GM19397 (cell line): ENCODE data around the gene CPED1.
"Not testable (repeated sequence)": the region's sequence is repeated elsewhere in the genome, so short reads cannot be mapped to it uniquely, and the experiment has no call there.

ENCODE experiments used
- ATAC-seq: cut with Tn5 transposase; IDR thresholded peaks from one replicate; pipeline ENCODE4 v1.9.1; 2021; ENCODE audit warnings: mild to moderate bottlenecking, moderate library complexity; ENCODE audit not compliant: unreplicated experiment

CPED1 gene

GRCh38 chr7:121036776-121037175 lies 48.3 kb downstream of the CPED1 start:
- not testable (repeated sequence) for ATAC-seq

- not testable (repeated sequence) for ATAC-seq
Measured at GRCh38 chr7:121037329-121037728, 48.8 kb downstream of the CPED1 start.

DNA sequence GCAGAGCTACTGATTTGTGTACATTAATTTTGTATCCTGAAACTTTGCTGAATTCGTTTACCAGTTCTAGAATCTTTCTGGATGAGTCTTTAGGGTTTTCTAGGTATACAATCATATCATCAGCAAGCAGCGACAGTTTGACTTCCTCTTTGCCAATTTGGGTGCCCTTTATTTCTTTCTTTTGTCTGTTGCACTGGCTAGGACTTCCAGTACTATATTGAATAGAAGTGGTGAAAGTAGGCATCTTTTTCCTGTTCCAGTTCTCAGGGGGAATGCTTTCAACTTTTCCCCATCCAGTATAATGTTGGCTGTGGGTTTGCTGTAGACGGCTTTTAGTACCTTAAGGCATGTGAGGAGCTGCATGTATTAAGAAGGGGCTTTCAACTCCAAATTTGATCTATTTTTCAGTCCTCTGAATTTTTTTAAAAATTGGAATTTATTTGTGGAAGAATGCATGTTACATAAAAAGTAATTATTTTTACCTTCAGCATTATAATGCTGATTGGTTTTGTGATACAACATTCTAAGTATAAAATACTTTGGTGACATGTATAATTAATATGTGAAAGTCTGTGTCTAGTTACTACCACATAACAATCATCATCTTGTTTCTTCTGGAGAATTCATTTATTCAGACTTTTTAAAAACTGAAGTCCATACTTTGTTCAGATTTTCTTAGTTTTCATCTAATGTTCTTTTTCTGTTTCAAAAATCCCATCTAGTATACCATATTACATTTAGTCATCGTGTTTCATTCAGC lies 49.6 kb downstream of the CPED1 start:
- ATAC-seq: no peak

GRCh38 chr7:121038717-121039509 lies 50.4 kb downstream of the CPED1 start:
- no peak for ATAC-seq

GRCh38 chr7:121039510-121039822 lies 51.0 kb downstream of the CPED1 start:
- ATAC-seq: no peak

- ATAC-seq: no peak
Measured at GRCh38 chr7:121039994-121040393, 51.5 kb downstream of the CPED1 start.

DNA sequence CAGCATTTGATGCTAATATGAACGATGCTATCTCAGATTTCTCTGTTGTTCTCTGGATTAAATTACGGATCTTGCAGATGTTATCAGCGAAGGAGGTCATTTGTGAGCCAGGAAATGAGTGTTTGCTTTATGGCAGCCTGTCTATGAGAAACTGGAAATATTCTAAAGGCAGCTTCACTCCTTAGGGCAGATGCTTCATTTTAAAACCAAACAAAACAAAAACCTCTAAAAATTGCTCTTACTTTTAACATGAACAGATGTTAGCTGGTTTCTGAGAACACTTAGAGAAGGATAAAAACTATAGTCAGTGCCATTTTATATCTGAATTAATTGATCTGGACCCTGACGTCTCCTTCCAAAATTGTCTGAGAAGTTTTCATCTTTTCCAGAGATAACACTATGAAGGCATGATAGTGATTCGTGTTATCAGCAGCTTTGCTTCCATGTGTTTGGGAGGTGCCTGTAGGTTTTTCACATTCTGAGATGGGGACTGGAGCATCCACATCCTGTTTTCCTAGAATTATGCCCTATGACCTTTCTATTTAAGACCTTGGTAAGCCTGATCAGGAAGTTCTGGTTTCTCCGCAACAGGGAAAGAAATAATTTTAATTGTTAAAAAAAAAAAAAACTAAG lies 53.1 kb downstream of the CPED1 start:
- ATAC-seq: no peak

DNA sequence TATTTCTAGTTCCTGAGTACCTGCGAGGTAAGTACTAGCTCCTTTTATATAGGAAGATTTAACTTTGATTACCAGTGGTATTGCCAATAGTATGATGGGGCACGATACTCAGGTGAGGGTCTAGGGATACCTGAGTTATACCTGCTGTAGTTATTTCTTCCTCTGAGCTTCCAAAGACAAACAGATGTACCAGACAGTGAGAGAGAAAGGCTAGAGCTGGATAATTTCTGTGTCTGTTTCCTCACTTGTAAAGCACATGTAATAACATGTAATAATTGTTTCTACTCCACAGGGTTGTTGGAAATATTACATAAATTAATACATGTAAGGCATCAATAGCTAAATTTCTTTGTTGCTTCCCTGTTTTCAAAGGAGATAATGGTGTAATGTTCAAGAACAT lies 53.7 kb downstream of the CPED1 start:
- ATAC-seq: no peak

DNA sequence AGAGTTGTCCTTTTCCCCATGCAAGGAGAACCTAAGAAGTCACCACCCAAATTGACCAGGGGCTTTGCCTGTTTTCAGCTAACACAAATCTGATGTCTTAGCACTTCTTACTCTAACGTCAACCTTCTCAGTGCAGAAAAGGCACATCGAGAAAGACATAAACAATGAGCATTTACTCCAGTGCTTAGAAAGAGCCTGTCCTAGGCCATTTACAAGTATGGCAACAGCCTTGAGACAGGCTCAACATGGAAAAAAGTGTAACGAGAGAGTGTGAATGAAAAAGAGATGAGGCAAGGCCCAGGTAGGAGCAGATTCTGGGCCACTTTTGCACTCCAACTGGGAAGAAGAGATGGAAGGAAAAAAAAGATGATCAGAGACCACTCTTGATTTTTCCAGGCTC lies 54.4 kb downstream of the CPED1 start:
- ATAC-seq: no peak

DNA sequence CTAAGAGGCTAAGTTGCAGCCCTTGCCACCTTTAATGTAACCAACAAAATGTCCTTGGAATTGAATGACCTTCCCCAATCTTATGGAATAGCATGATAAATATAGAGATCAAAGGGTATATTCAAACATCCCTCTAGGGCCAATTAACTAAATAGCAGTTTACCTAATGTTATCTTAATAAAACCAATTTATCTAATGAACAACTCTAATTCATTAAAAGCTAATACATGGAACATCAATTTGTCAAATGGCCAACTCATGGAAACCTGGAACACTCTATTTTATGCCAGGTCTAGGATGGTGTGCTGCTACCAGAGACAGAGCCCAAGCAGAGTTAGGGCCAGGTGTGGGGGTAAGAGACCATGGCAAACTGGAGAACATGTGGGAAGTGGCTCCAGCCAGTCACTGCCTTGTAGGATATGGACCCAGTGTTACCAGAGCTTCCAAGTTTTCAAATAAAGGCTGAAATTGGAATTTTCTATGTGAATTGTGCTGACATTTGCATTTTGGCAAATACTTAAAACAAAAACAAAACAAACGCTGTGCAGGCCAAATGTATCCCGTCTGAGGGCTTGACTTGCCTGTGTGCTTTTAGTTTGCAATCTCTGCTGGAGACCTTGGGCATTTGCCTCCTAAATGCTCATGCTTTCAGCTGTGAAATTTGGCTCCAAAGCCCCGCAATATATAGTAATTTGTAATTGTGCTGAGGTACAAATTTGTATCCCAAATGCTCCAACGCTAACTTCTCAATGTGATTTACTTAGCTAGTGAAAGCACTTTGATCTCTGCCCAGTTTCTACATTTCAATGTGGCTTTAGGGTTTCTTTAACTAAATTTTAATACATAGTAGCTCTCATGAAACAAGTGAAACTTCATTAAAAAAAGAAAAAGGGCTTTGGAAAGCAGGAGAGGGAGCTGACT lies 55.1 kb downstream of the CPED1 start:
- no peak for ATAC-seq

DNA sequence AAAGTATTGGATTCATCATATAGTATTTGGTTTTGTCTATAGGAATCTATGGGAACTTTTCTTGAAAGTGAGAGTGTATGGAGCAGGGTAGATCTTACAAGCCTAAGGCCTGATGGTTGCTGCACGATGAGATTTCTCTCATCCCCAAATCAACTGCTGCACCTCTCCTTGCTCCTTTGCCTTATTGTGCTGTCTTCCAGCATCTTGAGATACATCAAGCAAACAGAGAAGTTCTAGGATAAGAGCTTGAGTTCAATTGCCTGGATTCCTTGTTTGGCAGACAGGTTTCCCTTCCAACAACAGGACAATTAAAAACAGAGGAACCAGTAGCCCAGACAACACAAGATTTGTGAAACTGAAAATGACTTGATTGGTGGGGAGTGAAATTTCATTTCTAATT lies 56.6 kb downstream of the CPED1 start:
- no peak for ATAC-seq

GRCh38 chr7:121046009-121046408 lies 57.5 kb downstream of the CPED1 start:
- ATAC-seq: no peak

GRCh38 chr7:121046893-121047468 lies 58.5 kb downstream of the CPED1 start:
- no peak for ATAC-seq

- ATAC-seq: no peak
Measured at GRCh38 chr7:121048195-121048594, 59.7 kb downstream of the CPED1 start.

GRCh38 chr7:121049028-121049791 lies 60.7 kb downstream of the CPED1 start:
- ATAC-seq: no peak

- no peak for ATAC-seq
Measured at GRCh38 chr7:121049897-121050296, 61.4 kb downstream of the CPED1 start.

DNA sequence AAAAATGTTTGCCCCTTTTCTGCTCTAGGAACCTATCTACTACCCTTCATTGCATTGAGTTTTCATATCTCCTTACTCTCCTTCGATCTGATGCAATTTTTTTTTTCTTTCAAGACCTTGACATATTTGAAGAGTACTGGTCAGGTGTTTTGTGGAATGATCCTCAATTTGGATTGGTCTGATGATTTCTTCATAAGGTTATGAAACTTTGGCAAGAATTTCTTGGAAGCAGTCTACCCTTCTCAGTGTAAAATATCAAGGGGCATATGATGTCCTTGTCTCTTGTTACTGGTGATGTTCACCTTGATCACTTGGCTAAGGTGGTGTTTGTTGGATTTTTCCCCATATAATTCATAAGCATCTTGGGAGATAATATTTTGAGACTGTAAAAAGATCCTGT lies 64.7 kb downstream of the CPED1 start:
- ATAC-seq: no peak

DNA sequence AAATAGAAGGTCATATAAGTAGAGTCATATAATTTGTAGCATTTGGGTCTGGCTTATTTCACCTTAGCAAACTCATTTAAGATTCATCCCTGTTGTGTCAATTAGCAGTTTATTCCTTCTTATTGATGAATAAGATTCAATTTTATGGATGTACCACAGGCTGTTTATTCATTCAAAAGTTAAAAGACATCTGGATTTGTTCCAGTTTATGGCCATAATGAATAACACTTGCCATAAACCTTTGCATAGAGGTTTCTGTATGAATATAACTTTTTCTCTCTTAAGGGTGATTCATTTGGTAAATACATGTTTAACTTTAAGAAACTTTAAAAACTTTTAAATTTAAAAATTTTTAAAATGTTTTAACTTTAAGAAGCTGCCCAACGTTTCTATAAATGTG lies 66.4 kb downstream of the CPED1 start:
- ATAC-seq: no peak

- ATAC-seq: no peak
Measured at GRCh38 chr7:121057878-121058277, 69.4 kb downstream of the CPED1 start.

- no peak for ATAC-seq
Measured at GRCh38 chr7:121058975-121059374, 70.5 kb downstream of the CPED1 start.
